Left lung (tissue), 10 donors: ENCODE measurements around the gene ANKS1B. TPM values are rescaled to one million over a fixed set of nuclear protein-coding genes. Genes with fewer than 3 reads are reported as not detected.
A peak's percentile ranks its signal among the peaks of the same experiment; 100 is the strongest.

ENCODE experiments used
- ATAC-seq: fragments of 200-7000 bp; cut with Tn5 transposase; one replicate; pipeline ENCODE4 v1.9.1; 2020; ENCODE audit warnings: moderate library complexity
- DNase-seq, 4 donors: peaks; one replicate each; pipeline ENCODE4 v3.0.0-alpha.2; 2013 to 2020
- H3K27ac ChIP-seq, 2 donors: fragments of 200-600 bp; sonication (generic) in 1 of 2; one replicate each; pipeline versions ENCODE4 v1.5.0 to v1.8.0; 2020 to 2021
- H3K27me3 ChIP-seq, 2 donors: fragments of 200-600 bp; sonication (generic) in 1 of 2; one replicate each; pipeline versions ENCODE4 v1.5.0 to v1.8.0; 2020 to 2021
- H3K36me3 ChIP-seq, 2 donors: fragments of 200-600 bp; sonication (generic) in 1 of 2; one replicate each; pipeline versions ENCODE4 v1.5.0 to v1.8.0; 2020 to 2021
- H3K4me1 ChIP-seq, 2 donors: fragments of 200-600 bp; one replicate each; pipeline ENCODE4 v1.8.0; 2021
- H3K4me3 ChIP-seq, 2 donors: fragments of 200-600 bp; sonication (generic) in 1 of 2; one replicate each; pipeline versions ENCODE4 v1.5.0 to v1.8.0; 2020 to 2021; ENCODE audit warnings: mild to moderate bottlenecking in 1 of 2
- H3K9me3 ChIP-seq, 2 donors: fragments of 200-600 bp; sonication (generic) in 1 of 2; one replicate each; pipeline versions ENCODE4 v1.5.0 to v1.8.0; 2020 to 2021
- CTCF ChIP-seq, 2 donors: fragments of 200-600 bp; sonication (generic) in 1 of 2; IDR thresholded peaks; one replicate each; pipeline versions ENCODE4 v1.5.0 to v1.8.0; 2021; ENCODE audit warnings: antibody characterized with exemption in 2 of 2
- intact Hi-C, 2 donors: fragments of 100-400 bp; cut with DNase I; formaldehyde crosslinking; loops; one replicate each; pipeline versions ENCODE4 v1.11.2 to v1.14.2; 2022
- polyA plus RNA-seq, 6 donors: library from polyadenylated mRNA; unstranded; fragments of 120-200 nt; gene quantifications; one replicate each; pipeline ENCODE4 v1.2.1, GENCODE V29; 2013; ENCODE audit not compliant: insufficient read length in 6 of 6
- total RNA-seq, 2 donors: library from RNA; stranded (reverse); fragmentation: NEBNext Ultra II Directional; extraction: Animal tissue kit (Norgen Biotek cat#: 25700); gene quantifications; one replicate each; pipeline ENCODE4 v1.2.1, GENCODE V29; 2021
- donor health status: DM: no; HTN: yes; CAD: no.
- donor health status: DM: no; HTN: no; CAD: no.

Gene ANKS1B
- total and polyA plus RNA-seq, 8 donors, result 4.9 to 31.8 (median 14.9) TPM

- TF ChIP-seq CTCF (IDR thresholded peaks at IDR 0.05), result no peak
- Histone ChIP-seq H3K4me3 (no peak overlapping the region), H3K9me3 (no peaks in the 10 kb centered on the region), H3K36me3 (no peaks in the 10 kb centered on the region), H3K27ac (no peak overlapping the region), H3K4me1 (no peaks in the 10 kb centered on the region), H3K27me3 (no peaks in the 10 kb centered on the region)
- intact Hi-C loops, result no loop called here
- ATAC-seq (no peak), DNase-seq (peak in 2 of 4 donors; percentile 87 to 89)
Measured at GRCh38 chr12:98870504-98870903, 1114.2 kb downstream of the ANKS1B start.

GRCh38 chr12:98869886-98870503, 1114.7 kb downstream of the ANKS1B start:
- no peak for TF ChIP-seq CTCF (IDR thresholded peaks at IDR 0.05)
- Histone ChIP-seq H3K36me3 (no peaks in the 10 kb centered on the region), H3K27me3 (no peaks in the 10 kb centered on the region), H3K4me1 (no peaks in the 10 kb centered on the region), H3K27ac (no peak overlapping the region), H3K4me3 (no peak overlapping the region), H3K9me3 (no peaks in the 10 kb centered on the region)
- no peak for DNase-seq
- no peak for ATAC-seq
- intact Hi-C loops, result no loop called here

DNA sequence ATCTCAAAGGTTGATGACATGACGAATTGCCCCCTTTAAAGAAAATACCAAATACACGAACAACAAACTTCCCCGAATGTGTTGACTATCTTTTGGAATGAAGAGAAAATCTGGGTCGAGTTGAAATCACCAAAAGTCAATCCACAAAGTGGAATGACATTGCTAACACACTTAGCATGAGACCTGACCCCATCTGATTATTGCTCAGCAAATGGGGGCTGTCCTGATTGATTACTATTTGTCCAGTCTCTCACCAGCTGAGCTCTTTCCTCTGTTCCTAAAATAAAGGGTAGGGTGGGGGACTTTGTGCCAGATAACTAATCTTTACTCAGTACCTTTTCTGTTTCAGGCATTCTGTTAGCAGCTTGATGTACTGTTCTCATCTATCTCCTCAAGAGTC, 1116.2 kb downstream of the ANKS1B start:
- Histone ChIP-seq H3K9me3 (no peaks in the 10 kb centered on the region), H3K4me3 (no peak overlapping the region), H3K27me3 (no peaks in the 10 kb centered on the region), H3K4me1 (no peaks in the 10 kb centered on the region), H3K27ac (no peak overlapping the region), H3K36me3 (no peaks in the 10 kb centered on the region)
- DNase-seq (no peak), ATAC-seq (no peak)
- intact Hi-C loops, result no loop called here
- no peak for TF ChIP-seq CTCF (IDR thresholded peaks at IDR 0.05)

DNA sequence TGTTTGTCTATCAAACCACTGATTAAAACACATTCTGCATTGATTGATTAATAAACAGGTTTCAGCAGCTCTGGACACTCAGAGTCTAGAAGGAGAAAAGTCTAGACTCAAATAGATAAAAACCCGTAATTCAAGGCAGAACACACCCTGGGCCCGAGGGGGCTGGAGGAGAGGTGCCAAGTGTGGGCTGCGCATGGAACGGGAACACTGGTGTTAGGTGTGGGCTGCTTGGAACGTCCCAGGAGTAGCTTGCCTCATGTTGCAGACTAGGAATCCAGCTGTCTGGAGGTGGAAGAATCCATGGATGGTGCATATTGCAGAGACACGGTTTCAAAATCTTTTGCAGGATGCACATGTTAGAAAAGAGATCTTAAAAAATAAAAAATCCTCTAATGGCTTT, 1116.7 kb downstream of the ANKS1B start:
- TF ChIP-seq CTCF (IDR thresholded peaks at IDR 0.05), result no peak
- ATAC-seq (no peak), DNase-seq (no peak)
- Histone ChIP-seq H3K4me3 (no peak overlapping the region), H3K27ac (no peak overlapping the region), H3K27me3 (no peaks in the 10 kb centered on the region), H3K36me3 (no peaks in the 10 kb centered on the region), H3K9me3 (no peaks in the 10 kb centered on the region), H3K4me1 (no peaks in the 10 kb centered on the region)
- intact Hi-C loops, result no loop called here

DNA sequence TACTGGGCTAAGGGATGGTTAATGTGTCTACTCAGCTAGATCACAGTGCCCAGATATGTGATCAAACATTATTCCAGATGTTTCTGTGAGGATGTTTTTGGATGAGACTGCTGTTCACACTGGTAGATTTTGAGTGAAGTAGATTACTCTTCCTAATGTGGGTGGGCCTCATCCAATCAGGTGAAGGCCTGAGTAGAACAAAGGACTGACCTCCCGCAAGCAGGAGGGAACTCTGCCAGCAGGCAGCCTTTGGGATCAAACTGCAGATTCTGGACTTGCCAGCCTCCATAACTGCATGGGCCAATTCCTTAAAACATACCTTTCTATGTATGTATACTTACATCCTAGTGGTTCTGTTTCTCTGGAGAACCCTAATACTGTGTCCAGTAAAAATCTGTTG, 1120.4 kb downstream of the ANKS1B start:
- intact Hi-C loops, result no loop called here
- no peaks in the 10 kb centered on the region for H3K4me1 ChIP-seq
- ATAC-seq, result no peak
- DNase-seq, result no peak
- H3K36me3 ChIP-seq, result no peaks in the 10 kb centered on the region
- H3K4me3 ChIP-seq, result no peak overlapping the region
- H3K27ac ChIP-seq, result no peak overlapping the region
- no peaks in the 10 kb centered on the region for H3K9me3 ChIP-seq
- no peak for TF ChIP-seq CTCF (IDR thresholded peaks at IDR 0.05)
- H3K27me3 ChIP-seq, result no peaks in the 10 kb centered on the region
